OCI-LY1 (cell line): ENCODE data around the gene RWDD2A.

Experiments used
- H2AFZ ChIP-seq: fragments of 200-600 bp; sonication (generic), shearing (Covaris generic); 2 replicates; pipeline ENCODE4 v1.6.0; 2014; ENCODE audit warnings: antibody characterized with exemption, mild to moderate bottlenecking, low read length
- H3F3A ChIP-seq: fragments of 200-600 bp; sonication (generic), shearing (Covaris generic); 2 replicates; pipeline ENCODE4 v1.6.0; 2014; ENCODE audit warnings: mild to moderate bottlenecking, antibody characterized with exemption, low read length, moderate library complexity; ENCODE audit not compliant: insufficient read depth
- H3K27ac ChIP-seq: fragments of 200-600 bp; sonication (generic); 2 replicates; pipeline ENCODE4 v1.5.1; 2014; ENCODE audit warnings: low read length, mixed run types, mild to moderate bottlenecking, low read depth; ENCODE audit not compliant: poor library complexity, severe bottlenecking
- H3K27me3 ChIP-seq: fragments of 200-600 bp; sonication (generic); 2 replicates; pipeline ENCODE4 v1.6.0; 2014; ENCODE audit warnings: antibody characterized with exemption, mild to moderate bottlenecking, low read length, moderate library complexity; ENCODE audit not compliant: insufficient read depth
- H3K36me3 ChIP-seq: fragments of 200-600 bp; sonication (generic); 2 replicates; pipeline ENCODE4 v1.6.1; 2014; ENCODE audit warnings: mild to moderate bottlenecking, antibody characterized with exemption, low read length, moderate library complexity, mixed read lengths; ENCODE audit not compliant: insufficient read depth
- H3K4me1 ChIP-seq: fragments of 200-600 bp; sonication (generic); 2 replicates; pipeline ENCODE4 v1.5.1; 2014; ENCODE audit warnings: mild to moderate bottlenecking, low read length, moderate library complexity; ENCODE audit not compliant: insufficient read depth, severe bottlenecking
- H3K4me2 ChIP-seq: fragments of 200-600 bp; sonication (generic), shearing (Covaris generic); 2 replicates; pipeline ENCODE4 v1.6.1; 2014; ENCODE audit warnings: low read length
- H3K4me3 ChIP-seq: fragments of 200-600 bp; sonication (generic); 2 replicates; pipeline ENCODE4 v1.5.1; 2014; ENCODE audit warnings: low read length, low read depth, mild to moderate bottlenecking, mixed read lengths; ENCODE audit not compliant: poor library complexity, severe bottlenecking
- H3K79me2 ChIP-seq: fragments of 200-600 bp; shearing (Covaris generic); 2 replicates; pipeline ENCODE4 v1.6.1; 2016; ENCODE audit warnings: mixed run types, low read length, mixed read lengths; ENCODE audit not compliant: insufficient read depth
- H3K9ac ChIP-seq: fragments of 200-600 bp; sonication (generic), shearing (Covaris generic); 2 replicates; pipeline ENCODE4 v1.6.1; 2014; ENCODE audit warnings: mild to moderate bottlenecking, low read length, mixed read lengths
- H3K9me2 ChIP-seq: fragments of 200-600 bp; sonication (generic), shearing (Covaris generic); 2 replicates; pipeline ENCODE4 v1.6.1; 2014; ENCODE audit warnings: low read depth, mild to moderate bottlenecking, low read length, mixed read lengths
- H3K9me3 ChIP-seq: fragments of 200-600 bp; shearing (Covaris generic); 2 replicates; pipeline ENCODE4 v1.6.1; 2014; ENCODE audit warnings: low read length, mixed read lengths
- H4K20me1 ChIP-seq: fragments of 200-600 bp; sonication (generic), shearing (Covaris generic); 2 replicates; pipeline ENCODE4 v1.6.0; 2016; ENCODE audit warnings: mild to moderate bottlenecking, low read length; ENCODE audit not compliant: insufficient read depth
- EZH2 ChIP-seq: fragments of 200-600 bp; sonication (generic), shearing (Covaris generic); IDR thresholded peaks from 2 replicates; pipeline ENCODE4 v1.8.0; 2017; ENCODE audit warnings: borderline replicate concordance, mixed run types, mild to moderate bottlenecking, antibody characterized with exemption, low read length, moderate library complexity, mixed read lengths
- TF ChIP-seq, protein P1 (sequence below): fragments of 200-600 bp; sonication (generic), shearing (Covaris generic); IDR thresholded peaks from 2 replicates; pipeline ENCODE4 v1.5.1; 2017; ENCODE audit warnings: mild to moderate bottlenecking, antibody characterized with exemption, low read length, moderate library complexity, mixed read lengths

Gene RWDD2A

DNA sequence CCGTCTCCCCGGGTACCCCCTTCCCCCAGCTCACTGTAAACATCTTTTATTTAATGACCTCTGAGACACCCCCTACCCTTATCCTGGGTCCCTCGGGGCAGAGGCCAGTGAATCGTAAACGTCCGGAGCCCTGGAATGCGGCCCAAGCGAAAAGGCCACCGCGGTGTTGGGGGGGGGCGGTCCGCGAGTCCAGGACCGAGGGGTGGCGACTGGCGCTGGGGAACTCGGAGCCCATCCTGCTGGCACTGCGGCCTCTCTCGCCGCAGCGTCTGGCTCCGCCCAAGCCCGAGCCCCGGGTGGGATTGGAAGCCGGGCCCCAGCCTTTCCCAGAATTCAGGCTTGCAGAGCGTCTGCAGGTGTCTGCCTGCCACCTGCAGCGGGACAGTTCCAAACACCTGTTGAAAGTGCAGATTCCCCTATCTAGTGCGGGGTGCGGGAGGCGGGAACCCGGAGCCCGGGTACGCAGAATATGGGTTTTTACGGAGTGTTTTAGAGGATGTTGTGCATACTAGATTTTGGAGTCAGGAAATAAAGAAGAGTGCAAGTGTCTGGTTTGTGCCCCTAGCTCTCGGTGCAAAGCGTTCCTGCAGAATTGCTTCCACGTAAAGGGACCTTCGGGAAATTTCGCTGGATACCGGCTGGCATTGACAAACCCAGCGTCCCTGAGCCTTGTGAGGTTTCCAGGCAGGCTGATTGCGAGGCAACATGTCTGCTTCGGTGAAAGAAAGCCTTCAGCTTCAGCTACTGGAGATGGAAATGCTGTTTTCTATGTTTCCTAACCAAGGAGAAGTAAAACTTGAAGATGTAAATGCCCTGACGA, 800 bp downstream of the RWDD2A start:
- peaks cover 20% of the 10 kb centered on the region for H3K36me3 ChIP-seq
- H3K79me2 ChIP-seq: peaks cover 6% of the 10 kb centered on the region
- H3K9me2 ChIP-seq: no peaks in the 10 kb centered on the region
- H3K27me3 ChIP-seq: no peaks in the 10 kb centered on the region
- H2AFZ ChIP-seq: peak overlapping the region; percentile 74
- peak overlapping the region; percentile 92 for H3K4me2 ChIP-seq
- peak overlapping the region; percentile 94 for H3K4me3 ChIP-seq
- peaks cover 29% of the 10 kb centered on the region for H3K4me1 ChIP-seq
- no peaks in the 10 kb centered on the region; the same call in 1 of the 2 replicates for H3F3A ChIP-seq
- TF ChIP-seq EZH2: no peak
- TF ChIP-seq, protein P1, sequence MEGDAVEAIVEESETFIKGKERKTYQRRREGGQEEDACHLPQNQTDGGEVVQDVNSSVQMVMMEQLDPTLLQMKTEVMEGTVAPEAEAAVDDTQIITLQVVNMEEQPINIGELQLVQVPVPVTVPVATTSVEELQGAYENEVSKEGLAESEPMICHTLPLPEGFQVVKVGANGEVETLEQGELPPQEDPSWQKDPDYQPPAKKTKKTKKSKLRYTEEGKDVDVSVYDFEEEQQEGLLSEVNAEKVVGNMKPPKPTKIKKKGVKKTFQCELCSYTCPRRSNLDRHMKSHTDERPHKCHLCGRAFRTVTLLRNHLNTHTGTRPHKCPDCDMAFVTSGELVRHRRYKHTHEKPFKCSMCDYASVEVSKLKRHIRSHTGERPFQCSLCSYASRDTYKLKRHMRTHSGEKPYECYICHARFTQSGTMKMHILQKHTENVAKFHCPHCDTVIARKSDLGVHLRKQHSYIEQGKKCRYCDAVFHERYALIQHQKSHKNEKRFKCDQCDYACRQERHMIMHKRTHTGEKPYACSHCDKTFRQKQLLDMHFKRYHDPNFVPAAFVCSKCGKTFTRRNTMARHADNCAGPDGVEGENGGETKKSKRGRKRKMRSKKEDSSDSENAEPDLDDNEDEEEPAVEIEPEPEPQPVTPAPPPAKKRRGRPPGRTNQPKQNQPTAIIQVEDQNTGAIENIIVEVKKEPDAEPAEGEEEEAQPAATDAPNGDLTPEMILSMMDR: no peak
- H4K20me1 ChIP-seq: no peaks in the 10 kb centered on the region
- no peak overlapping the region for H3K27ac ChIP-seq
- H3K9ac ChIP-seq: peak overlapping the region; percentile 84
- H3K9me3 ChIP-seq: no peaks in the 10 kb centered on the region

DNA sequence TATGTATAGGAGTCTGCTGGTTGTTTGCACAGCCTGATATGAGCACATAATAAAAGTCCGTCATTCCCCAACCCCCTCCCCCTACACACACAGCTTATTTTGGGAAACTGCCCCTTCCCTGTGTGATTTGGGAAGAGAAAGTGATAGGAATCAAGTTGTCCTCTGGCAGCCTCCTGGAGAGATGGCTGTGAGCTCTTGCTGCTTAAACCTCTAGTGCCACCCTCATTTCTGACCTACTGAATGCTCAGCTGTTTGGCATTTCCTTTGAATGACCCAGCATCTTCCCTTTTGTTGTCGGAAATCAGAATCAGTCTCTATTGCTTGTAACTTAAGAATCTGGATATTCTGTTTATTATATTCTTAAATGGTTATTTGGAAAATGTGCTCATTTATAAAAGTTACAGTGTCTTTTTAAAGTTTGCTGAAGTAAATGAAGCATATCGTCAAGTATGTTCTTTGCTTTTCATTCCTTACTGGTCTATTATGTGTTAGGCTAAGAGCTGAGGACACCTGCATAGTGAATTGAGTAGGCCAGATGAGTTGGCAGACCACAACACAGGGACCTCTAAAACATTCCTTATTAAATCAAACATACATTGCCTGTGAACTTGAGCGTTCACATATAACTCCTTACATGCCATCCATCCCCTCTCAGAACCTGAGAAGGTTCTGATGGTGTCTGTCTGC, 5.5 kb downstream of the RWDD2A start:
- Histone ChIP-seq H3K4me2 (no peak overlapping the region), H3K27ac (no peak overlapping the region), H3K27me3 (no peaks in the 10 kb centered on the region), H4K20me1 (no peaks in the 10 kb centered on the region), H3K79me2 (no peaks in the 10 kb centered on the region), H2AFZ (no peak overlapping the region), H3K9me2 (no peaks in the 10 kb centered on the region), H3K9ac (no peak overlapping the region), H3K4me3 (no peak overlapping the region), H3K4me1 (peaks cover 13% of the 10 kb centered on the region), H3K36me3 (no peaks in the 10 kb centered on the region; the same call in 1 of the 2 replicates), H3F3A (no peaks in the 10 kb centered on the region; the same call in 1 of the 2 replicates), H3K9me3 (no peaks in the 10 kb centered on the region)
- TF ChIP-seq, protein P1: no peak
- TF ChIP-seq EZH2: no peak

DNA sequence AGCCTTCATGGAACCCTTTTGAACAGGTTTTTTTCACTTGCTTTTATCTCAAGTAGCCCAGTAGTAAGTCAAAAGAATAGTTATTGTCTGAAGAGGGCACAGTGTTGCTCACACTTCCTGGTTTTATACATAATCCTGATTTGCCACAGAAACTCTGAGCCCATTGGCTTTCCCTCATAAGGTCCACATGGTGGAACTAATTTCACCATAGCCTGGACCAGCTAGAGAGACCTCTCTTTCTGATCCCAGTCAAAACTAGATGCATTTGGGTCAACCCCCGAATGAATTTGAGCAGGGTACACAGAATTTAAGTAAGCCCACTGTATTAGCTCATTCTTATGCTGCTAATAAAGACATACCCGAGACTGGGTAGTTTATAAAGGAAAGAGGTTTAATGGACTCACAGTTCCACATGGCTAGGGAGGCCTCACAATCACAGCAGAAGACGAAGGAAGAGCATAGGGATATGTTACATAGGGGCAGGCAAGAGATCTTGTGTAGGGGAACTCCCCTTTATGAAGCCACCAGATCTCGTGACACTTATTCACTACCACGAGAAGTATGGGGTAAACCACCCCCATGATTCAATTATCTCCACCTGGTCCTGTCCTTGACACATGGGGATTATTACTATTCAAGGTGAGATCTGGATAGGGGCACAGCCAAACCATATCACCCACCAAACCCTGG, 6.2 kb downstream of the RWDD2A start:
- H3K27ac ChIP-seq: no peak overlapping the region
- H4K20me1 ChIP-seq: no peaks in the 10 kb centered on the region
- H3F3A ChIP-seq: no peaks in the 10 kb centered on the region; the same call in 1 of the 2 replicates
- no peaks in the 10 kb centered on the region for H3K79me2 ChIP-seq
- H3K9me3 ChIP-seq: no peaks in the 10 kb centered on the region
- H3K9ac ChIP-seq: no peak overlapping the region
- H3K4me3 ChIP-seq: no peak overlapping the region
- H2AFZ ChIP-seq: no peak overlapping the region
- H3K4me2 ChIP-seq: no peak overlapping the region
- H3K9me2 ChIP-seq: no peaks in the 10 kb centered on the region
- no peak for TF ChIP-seq EZH2
- TF ChIP-seq, protein P1: no peak
- peaks cover 6% of the 10 kb centered on the region for H3K4me1 ChIP-seq
- H3K27me3 ChIP-seq: no peaks in the 10 kb centered on the region
- H3K36me3 ChIP-seq: no peaks in the 10 kb centered on the region; the same call in 1 of the 2 replicates
